HepG2 (cell line): Measurements from ENCODE around the gene NAPSA. TPM values are rescaled to one million over a fixed set of nuclear protein-coding genes. Genes with fewer than 3 reads are reported as not detected.

Experiments used
- ATF4 ChIP-seq, 2 experiments: fragments of 450-650 bp in 1 of 2; sonication (generic) in 1 of 2; formaldehyde crosslinking; IDR thresholded peaks; 2 replicates each; pipeline versions ENCODE4 v1.5.0 to v1.8.0; 2020 to 2022; ENCODE audit warnings: mild to moderate bottlenecking in 1 of 2, missing genetic modification reagents in 1 of 2
- BRD4 ChIP-seq: sonication (generic); formaldehyde crosslinking; IDR thresholded peaks from 2 replicates; pipeline ENCODE4 v1.4.0; 2020; ENCODE audit warnings: missing genetic modification reagents
- CCDC6 ChIP-seq: sonication (generic); formaldehyde crosslinking; IDR thresholded peaks from 2 replicates; pipeline ENCODE4 v1.8.1; 2022; ENCODE audit warnings: mild to moderate bottlenecking, missing genetic modification reagents, moderate library complexity
- IKZF4 ChIP-seq: sonication (generic); formaldehyde crosslinking; IDR thresholded peaks from 2 replicates; pipeline ENCODE4 v1.5.1; 2020; ENCODE audit warnings: borderline replicate concordance, mild to moderate bottlenecking, low read depth, missing genetic modification reagents; ENCODE audit errors: not compliant biosample characterization
- JUND ChIP-seq: sonication (generic); formaldehyde crosslinking; IDR thresholded peaks from 2 replicates; pipeline ENCODE4 v1.8.0; 2022; ENCODE audit warnings: mild to moderate bottlenecking, missing genetic modification reagents
- MAF1 ChIP-seq: sonication (generic); formaldehyde crosslinking; IDR thresholded peaks from 2 replicates; pipeline ENCODE4 v1.5.0; 2020; ENCODE audit warnings: missing genetic modification reagents, borderline replicate concordance
- MAFF ChIP-seq: IDR thresholded peaks from 2 replicates; pipeline ENCODE4 v1.6.1; 2011; ENCODE audit warnings: low read depth, low read length, improper control_type of control experiment
- NKX3-1 ChIP-seq: sonication (generic); formaldehyde crosslinking; IDR thresholded peaks from 2 replicates; pipeline ENCODE4 v1.5.0; 2020; ENCODE audit warnings: missing genetic modification reagents
- NR2C2 ChIP-seq: sonication (generic); formaldehyde crosslinking; IDR thresholded peaks from 2 replicates; pipeline ENCODE4 v1.4.0; 2020; ENCODE audit warnings: missing genetic modification reagents, mild to moderate bottlenecking, moderate library complexity, borderline replicate concordance
- PRDM10 ChIP-seq: sonication (generic); formaldehyde crosslinking; IDR thresholded peaks from 2 replicates; pipeline ENCODE4 v1.4.0; 2020; ENCODE audit warnings: low read depth, missing genetic modification reagents
- RAD51 ChIP-seq: fragments of 450-650 bp; IDR thresholded peaks from 2 replicates; pipeline ENCODE4 v1.6.1; 2016; ENCODE audit warnings: borderline replicate concordance
- SIX4 ChIP-seq: sonication (generic); formaldehyde crosslinking; IDR thresholded peaks from 2 replicates; pipeline ENCODE4 v1.4.0; 2020; ENCODE audit warnings: missing genetic modification reagents
- SOX6 ChIP-seq, 2 experiments: fragments of 450-650 bp in 1 of 2; sonication (generic) in 1 of 2; formaldehyde crosslinking in 1 of 2; IDR thresholded peaks; 2 replicates each; pipeline versions ENCODE4 v1.4.0 to v1.6.1; 2017 to 2020; ENCODE audit warnings: antibody characterized with exemption in 1 of 2, mild to moderate bottlenecking in 1 of 2, missing genetic modification reagents in 1 of 2
- TP53 ChIP-seq: sonication (generic); formaldehyde crosslinking; conservative IDR thresholded peaks from 2 replicates; pipeline ENCODE4 v1.4.0; 2020; ENCODE audit warnings: missing genetic modification reagents
- ZBTB44 ChIP-seq: sonication (generic); formaldehyde crosslinking; IDR thresholded peaks from 2 replicates; pipeline ENCODE4 v1.4.0; 2020; ENCODE audit warnings: missing genetic modification reagents
- ZEB1 ChIP-seq: IDR thresholded peaks from 2 replicates; pipeline ENCODE4 v1.6.1; 2012; ENCODE audit warnings: mild to moderate bottlenecking, low read depth, inconsistent platforms; ENCODE audit not compliant: insufficient replicate concordance
- ZIK1 ChIP-seq: sonication (generic); formaldehyde crosslinking; IDR thresholded peaks from 2 replicates; pipeline ENCODE4 v1.5.0; 2020; ENCODE audit warnings: mild to moderate bottlenecking, low read depth, missing genetic modification reagents, borderline replicate concordance
- ZNF136 ChIP-seq: sonication (generic); formaldehyde crosslinking; IDR thresholded peaks from 2 replicates; pipeline ENCODE4 v1.8.1; 2022; ENCODE audit warnings: low read depth, mild to moderate bottlenecking, moderate library complexity, missing genetic modification reagents
- ZNF749 ChIP-seq: sonication (generic); formaldehyde crosslinking; IDR thresholded peaks from 2 replicates; pipeline ENCODE4 v1.8.0; 2022; ENCODE audit warnings: mild to moderate bottlenecking, missing genetic modification reagents, moderate library complexity, borderline replicate concordance
- polyA plus RNA-seq, 8 experiments: library from polyadenylated mRNA; depleted of rRNA in 3 of 8; stranded (reverse) in 7 of 8; unstranded in 1 of 8; fragments of >200 nt; fragmentation: Illumina TruSeq in 4 of 8; extraction: Trizol in 4 of 8; gene quantifications; 2 replicates each; pipeline versions ENCODE4 v1.2.1 to v1.2.3, GENCODE V29; 2011 to 2016; ENCODE audit warnings: low read depth in 4 of 8, missing spikeins in 1 of 8, mixed read lengths in 1 of 8; ENCODE audit not compliant: insufficient read depth in 1 of 8
- total RNA-seq, 5 experiments: library from RNA; depleted of rRNA; stranded (reverse); fragments of >200 nt; fragmentation: Illumina TruSeq; extraction: Trizol; gene quantifications; 2 replicates each; pipeline ENCODE4 v1.2.3, GENCODE V29; 2016; ENCODE audit warnings: low read depth in 1 of 5
- TF ChIP-seq, protein P1 (sequence below): sonication (generic); formaldehyde crosslinking; IDR thresholded peaks from 2 replicates; pipeline ENCODE4 v1.5.0; 2020; ENCODE audit warnings: mild to moderate bottlenecking, missing genetic modification reagents

The NAPSA gene
- total and polyA plus RNA-seq, 2 of the 13 experiments (the other 11 are each of a cell fraction or from before 2014, with no cell fraction given) = not detected

DNA sequence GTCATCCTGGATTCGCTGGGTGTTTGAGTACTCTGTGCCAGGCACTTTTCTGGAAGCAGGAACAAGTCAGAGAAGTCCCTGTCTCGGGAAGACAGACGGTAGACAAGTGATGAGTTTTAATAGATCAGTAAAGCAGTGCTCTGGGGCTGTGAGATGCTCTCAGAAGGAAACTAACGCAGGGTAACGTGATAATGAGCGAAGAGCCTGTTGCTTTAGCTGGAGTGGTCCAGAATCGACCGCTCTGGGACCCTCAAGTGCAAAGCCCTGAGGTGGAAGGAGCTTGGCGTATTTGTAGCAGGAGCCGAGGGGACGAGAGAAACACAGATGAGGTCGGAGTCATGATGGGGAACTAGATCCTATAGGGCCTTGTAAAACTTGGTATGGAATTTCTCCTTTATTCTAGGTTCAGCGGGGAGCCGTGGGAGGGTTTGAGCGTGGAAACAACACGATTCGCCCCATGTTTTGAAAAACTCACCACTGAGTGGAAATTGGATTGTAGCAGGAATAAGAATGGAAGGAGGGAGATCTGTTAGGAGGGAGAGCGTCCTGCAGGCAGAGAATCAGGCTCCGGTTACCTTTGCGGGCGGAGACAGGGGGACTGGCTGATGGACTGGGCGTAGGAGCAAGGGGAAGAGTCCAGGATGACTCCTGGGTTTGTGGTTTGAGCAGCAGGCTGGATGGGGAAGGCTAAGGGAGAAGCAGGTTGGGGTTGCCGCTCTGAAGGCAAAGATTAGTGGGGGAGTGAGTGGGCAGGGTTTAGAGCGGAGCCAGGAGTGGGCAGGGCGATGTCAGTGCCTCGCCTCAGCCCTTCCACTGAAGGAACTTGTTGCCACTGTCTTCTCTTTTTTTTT is 19.5 kb upstream of the NAPSA start (continued):
- TF ChIP-seq ZBTB44 (CRISPR knock-in tag) (no peak), IKZF4 (no peak), ZIK1 (CRISPR knock-in tag) (0 out of 2 replicates have a peak, but pooled peaks have one; percentile 1), ZNF749 (CRISPR knock-in tag) (no peak), BRD4 (CRISPR knock-in tag) (no peak), ZEB1 (no peak), ZNF136 (no peak), JUND (no peak), NR2C2 (no peak), ATF4 (CRISPR knock-in tag; IDR thresholded peaks at IDR 0.05) (0 out of 4 replicates have a peak, but pooled peaks of 1 of the 2 experiments have one; percentile 9), SOX6 (IDR thresholded peaks at IDR 0.05) (no peak), SOX6 (CRISPR knock-in tag; IDR thresholded peaks at IDR 0.05) (no peak), TP53 (CRISPR knock-in tag) (no peak), MAFF (no peak), NKX3-1 (CRISPR knock-in tag) (0 out of 2 replicates have a peak, but pooled peaks have one; percentile 3), SIX4 (CRISPR knock-in tag) (no peak), CCDC6 (CRISPR knock-in tag) (no peak), PRDM10 (CRISPR knock-in tag) (no peak), RAD51 (no peak), MAF1 (CRISPR knock-in tag) (no peak)
- TF ChIP-seq, protein P1, sequence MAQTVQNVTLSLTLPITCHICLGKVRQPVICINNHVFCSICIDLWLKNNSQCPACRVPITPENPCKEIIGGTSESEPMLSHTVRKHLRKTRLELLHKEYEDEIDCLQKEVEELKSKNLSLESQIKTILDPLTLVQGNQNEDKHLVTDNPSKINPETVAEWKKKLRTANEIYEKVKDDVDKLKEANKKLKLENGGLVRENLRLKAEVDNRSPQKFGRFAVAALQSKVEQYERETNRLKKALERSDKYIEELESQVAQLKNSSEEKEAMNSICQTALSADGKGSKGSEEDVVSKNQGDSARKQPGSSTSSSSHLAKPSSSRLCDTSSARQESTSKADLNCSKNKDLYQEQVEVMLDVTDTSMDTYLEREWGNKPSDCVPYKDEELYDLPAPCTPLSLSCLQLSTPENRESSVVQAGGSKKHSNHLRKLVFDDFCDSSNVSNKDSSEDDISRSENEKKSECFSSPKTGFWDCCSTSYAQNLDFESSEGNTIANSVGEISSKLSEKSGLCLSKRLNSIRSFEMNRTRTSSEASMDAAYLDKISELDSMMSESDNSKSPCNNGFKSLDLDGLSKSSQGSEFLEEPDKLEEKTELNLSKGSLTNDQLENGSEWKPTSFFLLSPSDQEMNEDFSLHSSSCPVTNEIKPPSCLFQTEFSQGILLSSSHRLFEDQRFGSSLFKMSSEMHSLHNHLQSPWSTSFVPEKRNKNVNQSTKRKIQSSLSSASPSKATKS (CRISPR knock-in tag) = no peak
